ENCODE results near the gene EN2. TPM values are rescaled to one million over a fixed set of nuclear protein-coding genes. Genes with fewer than 3 reads are reported as not detected.
"Not testable (repeated sequence)": the region's sequence is repeated elsewhere in the genome, so short reads cannot be mapped to it uniquely, and the experiment has no call there.

Gene EN2
- total RNA-seq, 1 experiment from 2014 or later: not detected

DNA sequence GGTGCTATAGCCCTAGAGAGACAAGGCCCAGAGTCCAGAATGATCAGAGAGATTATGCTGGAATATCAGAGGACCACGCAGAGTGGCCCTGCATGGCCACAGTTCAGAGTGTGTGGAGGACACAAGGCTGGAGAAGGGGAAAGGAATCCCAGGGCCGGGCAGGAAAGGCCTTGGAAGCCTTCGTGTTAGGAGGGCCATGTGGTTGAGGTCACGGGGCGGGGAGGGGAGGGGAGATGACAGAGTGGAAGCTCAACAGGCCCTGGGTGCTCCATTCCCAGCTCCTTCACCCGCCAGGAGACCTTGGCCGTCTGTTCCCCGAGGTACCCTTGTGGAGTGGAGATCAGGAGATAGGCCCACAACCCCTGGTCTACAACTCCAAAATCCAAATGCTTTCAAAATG lies 13.2 kb upstream of the EN2 start:
- Mint-ChIP-seq H3K9me3 (ENCODE audit: unreplicated experiment) (no peaks in the 10 kb centered on the region), H3K36me3 (ENCODE audit: insufficient read depth, unreplicated experiment) (no peaks in the 10 kb centered on the region), H3K27ac (ENCODE audit: low read depth, unreplicated experiment) (no peak overlapping the region), H3K4me1 (ENCODE audit: insufficient read depth, unreplicated experiment) (no peaks in the 10 kb centered on the region), H3K4me3 (ENCODE audit: unreplicated experiment) (no peak overlapping the region), H3K27me3 (ENCODE audit: insufficient read depth, unreplicated experiment) (peaks cover 48% of the 10 kb centered on the region)
- ChIA-PET CTCF (no interaction called here), POLR2A (no interaction called here)
- intact Hi-C loops (cut with micrococcal nuclease): no loop called here
- TF ChIP-seq, protein P1, sequence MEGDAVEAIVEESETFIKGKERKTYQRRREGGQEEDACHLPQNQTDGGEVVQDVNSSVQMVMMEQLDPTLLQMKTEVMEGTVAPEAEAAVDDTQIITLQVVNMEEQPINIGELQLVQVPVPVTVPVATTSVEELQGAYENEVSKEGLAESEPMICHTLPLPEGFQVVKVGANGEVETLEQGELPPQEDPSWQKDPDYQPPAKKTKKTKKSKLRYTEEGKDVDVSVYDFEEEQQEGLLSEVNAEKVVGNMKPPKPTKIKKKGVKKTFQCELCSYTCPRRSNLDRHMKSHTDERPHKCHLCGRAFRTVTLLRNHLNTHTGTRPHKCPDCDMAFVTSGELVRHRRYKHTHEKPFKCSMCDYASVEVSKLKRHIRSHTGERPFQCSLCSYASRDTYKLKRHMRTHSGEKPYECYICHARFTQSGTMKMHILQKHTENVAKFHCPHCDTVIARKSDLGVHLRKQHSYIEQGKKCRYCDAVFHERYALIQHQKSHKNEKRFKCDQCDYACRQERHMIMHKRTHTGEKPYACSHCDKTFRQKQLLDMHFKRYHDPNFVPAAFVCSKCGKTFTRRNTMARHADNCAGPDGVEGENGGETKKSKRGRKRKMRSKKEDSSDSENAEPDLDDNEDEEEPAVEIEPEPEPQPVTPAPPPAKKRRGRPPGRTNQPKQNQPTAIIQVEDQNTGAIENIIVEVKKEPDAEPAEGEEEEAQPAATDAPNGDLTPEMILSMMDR (IDR thresholded peaks at IDR 0.05; ENCODE audit: unreplicated experiment): no peak
- DNase-seq (ENCODE audit: unreplicated experiment): no peak
- no TSS peak for BruUV-seq (replicated peaks)

DNA sequence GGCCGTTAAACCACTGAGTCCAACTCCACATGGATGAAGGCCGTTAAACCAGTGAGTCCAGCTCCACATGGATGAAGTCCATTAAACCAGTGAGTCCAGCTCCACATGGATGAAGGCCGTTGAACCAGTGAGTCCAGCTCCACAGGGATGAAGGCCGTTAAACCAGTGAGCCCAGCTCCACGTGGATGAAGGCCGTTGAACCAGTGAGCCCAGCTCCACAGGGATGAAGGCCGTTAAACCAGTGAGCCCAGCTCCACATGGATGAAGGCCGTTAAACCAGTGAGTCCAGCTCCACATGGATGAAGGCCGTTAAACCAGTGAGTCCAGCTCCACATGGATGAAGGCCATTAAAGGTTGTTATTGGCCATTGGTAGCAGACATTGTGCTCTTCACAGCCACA lies 12.3 kb upstream of the EN2 start:
- H3K9me3 Mint-ChIP-seq (ENCODE audit: unreplicated experiment); H3K27ac Mint-ChIP-seq (ENCODE audit: low read depth, unreplicated experiment); DNase-seq (ENCODE audit: unreplicated experiment); BruUV-seq (replicated peaks); intact Hi-C loops (cut with micrococcal nuclease); H3K36me3 Mint-ChIP-seq (ENCODE audit: insufficient read depth, unreplicated experiment); POLR2A ChIA-PET; H3K4me3 Mint-ChIP-seq (ENCODE audit: unreplicated experiment); H3K4me1 Mint-ChIP-seq (ENCODE audit: insufficient read depth, unreplicated experiment): not testable (repeated sequence)
- H3K27me3 Mint-ChIP-seq (ENCODE audit: insufficient read depth, unreplicated experiment): peaks cover 47% of the 10 kb centered on the region
- CTCF ChIA-PET: interaction anchor here (0.7 to 1.0 kb wide), 3 partner anchors 10 to 148 kb away, joined by 3 to 4 read pairs (median 3); no protein-coding TSS in a partner anchor

DNA sequence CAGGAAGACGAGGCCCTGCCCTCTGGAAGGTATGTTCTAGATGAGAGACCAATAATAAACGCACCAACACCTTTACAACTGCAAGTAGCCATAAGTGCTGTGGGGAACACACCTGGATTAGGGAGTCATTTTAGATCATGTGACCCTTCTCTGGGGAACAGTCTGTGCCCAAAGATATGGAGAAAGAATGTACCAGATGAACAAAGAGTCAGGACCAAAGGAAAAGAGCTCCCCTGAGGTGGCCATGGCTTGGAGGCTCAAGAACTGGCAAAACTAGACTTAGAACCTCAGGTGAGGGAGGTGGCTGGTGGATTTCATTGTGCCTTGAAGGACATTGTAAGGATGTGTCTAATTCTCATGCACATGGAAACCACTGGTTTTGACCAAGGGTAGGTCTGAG lies 10.3 kb upstream of the EN2 start:
- intact Hi-C loops (cut with micrococcal nuclease): no loop called here
- TF ChIP-seq, protein P1 (IDR thresholded peaks at IDR 0.05; ENCODE audit: unreplicated experiment): no peak
- peaks cover 48% of the 10 kb centered on the region for H3K27me3 Mint-ChIP-seq (ENCODE audit: insufficient read depth, unreplicated experiment)
- DNase-seq (ENCODE audit: unreplicated experiment): no peak
- no peaks in the 10 kb centered on the region for H3K4me1 Mint-ChIP-seq (ENCODE audit: insufficient read depth, unreplicated experiment)
- no peak overlapping the region for H3K27ac Mint-ChIP-seq (ENCODE audit: low read depth, unreplicated experiment)
- CTCF ChIA-PET: no interaction called here
- POLR2A ChIA-PET: no interaction called here
- H3K9me3 Mint-ChIP-seq (ENCODE audit: unreplicated experiment): no peaks in the 10 kb centered on the region
- BruUV-seq (replicated peaks): no TSS peak
- no peaks in the 10 kb centered on the region for H3K36me3 Mint-ChIP-seq (ENCODE audit: insufficient read depth, unreplicated experiment)
- H3K4me3 Mint-ChIP-seq (ENCODE audit: unreplicated experiment): no peak overlapping the region

DNA sequence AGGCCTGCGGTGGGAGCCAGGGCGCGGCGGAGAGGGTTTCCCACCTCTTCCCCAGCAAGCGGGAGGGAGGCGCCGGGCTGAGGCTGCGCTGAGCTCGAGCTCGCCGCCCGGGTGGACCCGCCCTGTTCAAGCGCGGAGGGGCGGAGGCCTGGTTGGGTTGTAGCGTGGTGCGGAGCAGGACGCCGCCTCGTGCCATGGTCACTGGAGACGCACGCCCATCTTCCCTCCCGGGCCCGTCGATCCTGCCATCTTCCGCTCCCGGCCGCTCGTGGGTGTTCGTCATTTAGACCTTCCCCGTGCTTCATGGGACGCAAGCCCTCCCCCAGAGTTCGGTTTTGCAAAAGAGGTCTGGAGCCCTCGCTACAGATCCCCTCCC lies 9.3 kb upstream of the EN2 start:
- no TSS peak for BruUV-seq (replicated peaks)
- Mint-ChIP-seq H3K27me3 (ENCODE audit: insufficient read depth, unreplicated experiment) (peaks cover 58% of the 10 kb centered on the region), H3K36me3 (ENCODE audit: insufficient read depth, unreplicated experiment) (no peaks in the 10 kb centered on the region), H3K4me1 (ENCODE audit: insufficient read depth, unreplicated experiment) (no peaks in the 10 kb centered on the region), H3K9me3 (ENCODE audit: unreplicated experiment) (no peaks in the 10 kb centered on the region), H3K4me3 (ENCODE audit: unreplicated experiment) (no peak overlapping the region), H3K27ac (ENCODE audit: low read depth, unreplicated experiment) (no peak overlapping the region)
- TF ChIP-seq, protein P1 (IDR thresholded peaks at IDR 0.05; ENCODE audit: unreplicated experiment): no peak
- CTCF ChIA-PET: interaction anchor here (0.6 to 0.7 kb wide), 2 partner anchors 987 to 1330 kb away, joined by 3 to 5 read pairs; no protein-coding TSS in a partner anchor
- no peak for DNase-seq (ENCODE audit: unreplicated experiment)
- intact Hi-C loops (cut with micrococcal nuclease): no loop called here
- POLR2A ChIA-PET: no interaction called here
